Kidney (tissue), 14 donors: ENCODE measurements around the gene PPID. TPM values are rescaled to one million over a fixed set of nuclear protein-coding genes. Genes with fewer than 3 reads are reported as not detected.
"Not testable (repeated sequence)": the region's sequence is repeated elsewhere in the genome, so short reads cannot be mapped to it uniquely, and the experiment has no call there.

Source experiments
- DNase-seq, 5 donors: peaks; one replicate each; pipeline ENCODE4 v3.0.0-alpha.2; 2013 to 2020
- FAIRE-seq: peaks from 2 replicates; lab custom pipeline; 2012; peaks lifted over from hg19 to GRCh38; lab: Jason Lieb, UNC
- H3K27ac ChIP-seq, 2 donors: one replicate each; pipeline ENCODE4 v1.7.0; 2013; ENCODE audit warnings: low read depth in 2 of 2, low read length in 2 of 2, inconsistent platforms in 1 of 2
- H3K27me3 ChIP-seq: one replicate; pipeline ENCODE4 v1.7.1; 2013; ENCODE audit warnings: low read length, inconsistent platforms; ENCODE audit not compliant: control insufficient read depth, insufficient read depth
- H3K36me3 ChIP-seq, 3 donors: one replicate each; pipeline versions ENCODE4 v1.7.0 to v1.7.1; 2013; ENCODE audit warnings: low read length in 3 of 3, control low read depth in 1 of 3, inconsistent platforms in 1 of 3; ENCODE audit not compliant: insufficient read depth in 3 of 3, control insufficient read depth in 2 of 3
- H3K4me1 ChIP-seq, 3 donors: one replicate each; pipeline versions ENCODE4 v1.7.0 to v1.7.1; 2013; ENCODE audit warnings: low read length in 3 of 3, inconsistent platforms in 1 of 3, low read depth in 1 of 3; ENCODE audit not compliant: control insufficient read depth in 2 of 3, insufficient read depth in 2 of 3
- H3K4me3 ChIP-seq, 3 donors: one replicate each; pipeline versions ENCODE4 v1.7.0 to v1.8.1; 2013; ENCODE audit warnings: low read length in 3 of 3, control low read depth in 1 of 3, inconsistent platforms in 1 of 3
- H3K9ac ChIP-seq, 3 donors: one replicate each; pipeline versions ENCODE4 v1.7.0 to v1.7.1; 2013; ENCODE audit warnings: low read length in 3 of 3, control low read depth in 1 of 3, inconsistent platforms in 1 of 3
- H3K9me3 ChIP-seq, 3 donors: one replicate each; pipeline versions ENCODE4 v1.7.0 to v1.7.1; 2013; ENCODE audit warnings: low read length in 3 of 3, control low read depth in 1 of 3, inconsistent platforms in 1 of 3; ENCODE audit not compliant: control insufficient read depth in 2 of 3, insufficient read depth in 1 of 3
- intact Hi-C: fragments of 100-400 bp; cut with DNase I; formaldehyde crosslinking; loops from one replicate; pipeline ENCODE4 v1.11.1; 2022
- polyA plus RNA-seq: library from polyadenylated mRNA; stranded (reverse); fragments of 350-450 nt; fragmentation: Illumina TruSeq; extraction: RNeasy Lipid Tissue Mini Kit (QIAGEN cat#74804); gene quantifications from one replicate; pipeline ENCODE4 v1.2.3, GENCODE V29; 2014; ENCODE audit warnings: low read depth, low replicate concordance; ENCODE audit not compliant: insufficient read depth
- total RNA-seq: library from RNA; stranded (reverse); fragmentation: NEBNext Ultra II Directional; extraction: Animal tissue kit (Norgen Biotek cat#: 25700); gene quantifications from one replicate; pipeline ENCODE4 v1.2.1, GENCODE V29; 2021
- TF ChIP-seq, protein P1 (sequence below): IDR thresholded peaks from 3 replicates; pipeline ENCODE4 v1.5.1; 2012; ENCODE audit warnings: mild to moderate bottlenecking, moderate library complexity, borderline replicate concordance; ENCODE audit not compliant: insufficient read depth; ENCODE audit errors: extremely low read depth
- donor health status: control.
- donor health status: control.
- donor health status: control.
- donor health status: control.
- donor health status: control.
- donor health status: DM: yes; HTN: yes; CAD: no.
- donor health status: Normal renal cell carcinoma (clear cell type).

The PPID gene
- total and polyA plus RNA-seq, 2 donors from 2014 or later, result 15.7 to 41.9 TPM

DNA sequence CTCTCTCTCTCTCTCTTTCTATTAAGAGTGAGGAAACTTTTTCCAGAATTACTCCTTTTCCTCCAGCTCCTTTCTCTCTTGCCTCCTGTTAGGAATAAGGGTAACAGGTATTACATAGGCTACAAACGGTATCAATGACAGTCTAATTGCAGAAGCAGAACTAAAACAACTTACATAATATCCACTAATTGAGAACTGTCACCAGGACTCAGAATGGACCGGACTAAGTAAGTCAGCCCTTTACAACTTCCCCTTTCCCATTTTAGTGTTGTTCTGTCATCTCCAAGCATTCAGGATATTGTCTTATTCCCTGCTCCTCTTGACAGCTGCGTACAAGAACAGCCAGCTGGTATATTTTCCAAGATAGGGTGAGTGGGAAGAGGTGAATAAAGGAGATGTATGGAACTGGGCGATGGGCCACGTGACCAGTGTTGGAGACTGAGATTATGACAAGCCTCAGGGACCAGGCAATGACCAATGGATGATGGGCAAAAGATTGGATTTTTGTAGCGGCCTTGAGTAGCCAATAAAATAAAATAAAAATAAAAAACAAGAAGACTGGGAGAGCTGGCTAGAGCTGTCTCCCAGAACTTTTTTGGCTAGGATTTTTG, 43.3 kb upstream of the PPID start:
- Histone ChIP-seq H3K4me1 (peaks cover 0 to 6% (median 4%) of the 10 kb centered on the region in 3 donors), H3K27me3 (no peaks in the 10 kb centered on the region), H3K9ac (no peak overlapping the region), H3K36me3 (no peaks in the 10 kb centered on the region), H3K27ac (no peak overlapping the region), H3K9me3 (no peaks in the 10 kb centered on the region), H3K4me3 (no peak overlapping the region)
- DNase-seq (no peak), FAIRE-seq (no peak)
- TF ChIP-seq, protein P1, sequence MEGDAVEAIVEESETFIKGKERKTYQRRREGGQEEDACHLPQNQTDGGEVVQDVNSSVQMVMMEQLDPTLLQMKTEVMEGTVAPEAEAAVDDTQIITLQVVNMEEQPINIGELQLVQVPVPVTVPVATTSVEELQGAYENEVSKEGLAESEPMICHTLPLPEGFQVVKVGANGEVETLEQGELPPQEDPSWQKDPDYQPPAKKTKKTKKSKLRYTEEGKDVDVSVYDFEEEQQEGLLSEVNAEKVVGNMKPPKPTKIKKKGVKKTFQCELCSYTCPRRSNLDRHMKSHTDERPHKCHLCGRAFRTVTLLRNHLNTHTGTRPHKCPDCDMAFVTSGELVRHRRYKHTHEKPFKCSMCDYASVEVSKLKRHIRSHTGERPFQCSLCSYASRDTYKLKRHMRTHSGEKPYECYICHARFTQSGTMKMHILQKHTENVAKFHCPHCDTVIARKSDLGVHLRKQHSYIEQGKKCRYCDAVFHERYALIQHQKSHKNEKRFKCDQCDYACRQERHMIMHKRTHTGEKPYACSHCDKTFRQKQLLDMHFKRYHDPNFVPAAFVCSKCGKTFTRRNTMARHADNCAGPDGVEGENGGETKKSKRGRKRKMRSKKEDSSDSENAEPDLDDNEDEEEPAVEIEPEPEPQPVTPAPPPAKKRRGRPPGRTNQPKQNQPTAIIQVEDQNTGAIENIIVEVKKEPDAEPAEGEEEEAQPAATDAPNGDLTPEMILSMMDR, result no peak
- intact Hi-C loops, result no loop called here

DNA sequence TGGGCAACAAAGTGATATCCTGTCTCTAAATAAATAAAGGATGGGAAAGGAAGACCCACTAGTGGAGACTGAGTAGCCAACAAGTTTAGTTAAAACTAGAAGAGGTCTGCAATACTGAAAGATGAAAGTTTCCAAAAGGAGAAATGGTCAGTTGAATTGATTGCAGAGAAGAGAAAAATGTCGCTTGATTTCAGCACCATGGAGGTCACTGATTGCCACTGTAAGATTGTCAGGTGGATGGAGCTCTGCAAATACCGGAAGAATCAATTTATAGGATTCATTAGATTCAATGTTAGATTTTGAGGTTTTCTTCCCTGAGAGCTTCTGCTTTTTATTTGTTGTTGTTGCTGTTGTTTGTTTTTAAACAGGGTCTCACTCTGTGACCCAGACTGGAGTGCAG, 40.3 kb upstream of the PPID start:
- Histone ChIP-seq H3K9me3 (no peaks in the 10 kb centered on the region), H3K4me3 (no peak overlapping the region), H3K36me3 (no peaks in the 10 kb centered on the region), H3K4me1 (peaks cover 0 to 4% (median 3%) of the 10 kb centered on the region in 3 donors), H3K27ac (no peak overlapping the region), H3K27me3 (no peaks in the 10 kb centered on the region), H3K9ac (no peak overlapping the region)
- intact Hi-C loops, result no loop called here
- no peak for DNase-seq
- TF ChIP-seq, protein P1, result no peak
- no peak for FAIRE-seq

GRCh38 chr4:158762553-158762952, 39.4 kb upstream of the PPID start:
- H3K9me3 ChIP-seq, result no peaks in the 10 kb centered on the region
- no peaks in the 10 kb centered on the region for H3K36me3 ChIP-seq
- no peak overlapping the region for H3K4me3 ChIP-seq
- no peak overlapping the region for H3K9ac ChIP-seq
- no peaks in the 10 kb centered on the region for H3K4me1 ChIP-seq
- H3K27ac ChIP-seq, result no peak overlapping the region
- FAIRE-seq, result no peak
- no peak for DNase-seq
- TF ChIP-seq, protein P1, result no peak
- no peaks in the 10 kb centered on the region for H3K27me3 ChIP-seq
- intact Hi-C loops, result no loop called here

DNA sequence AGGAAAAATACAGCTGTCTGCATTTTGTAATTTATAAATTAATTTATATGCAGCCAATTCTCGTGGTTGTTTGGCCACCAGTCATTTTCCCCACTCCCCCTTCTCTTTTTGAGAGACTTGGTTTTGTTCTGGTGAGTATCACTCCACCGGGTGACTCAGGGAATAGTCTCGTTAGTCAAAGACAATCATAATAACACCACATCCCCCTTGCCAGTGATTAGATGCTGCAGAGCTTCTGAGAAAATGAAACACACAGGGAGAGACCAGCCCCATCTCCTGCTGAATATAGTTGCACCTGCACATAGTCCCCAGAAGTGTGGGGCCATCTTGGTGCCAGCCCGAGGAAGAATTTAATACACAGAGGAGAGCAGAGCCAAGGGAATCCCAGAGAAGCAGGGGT, 37.7 kb upstream of the PPID start:
- intact Hi-C loops, result no loop called here
- TF ChIP-seq, protein P1, result no peak
- no peaks in the 10 kb centered on the region for H3K36me3 ChIP-seq
- H3K4me3 ChIP-seq, result no peak overlapping the region
- FAIRE-seq (no peak), DNase-seq (no peak)
- H3K9me3 ChIP-seq, result no peaks in the 10 kb centered on the region
- H3K27me3 ChIP-seq, result no peaks in the 10 kb centered on the region
- no peak overlapping the region for H3K9ac ChIP-seq
- H3K27ac ChIP-seq, result no peak overlapping the region
- H3K4me1 ChIP-seq, result no peaks in the 10 kb centered on the region

GRCh38 chr4:158759539-158759938, 36.3 kb upstream of the PPID start:
- intact Hi-C loops, FAIRE-seq, H3K27ac ChIP-seq, H3K27me3 ChIP-seq, H3K4me3 ChIP-seq, H3K36me3 ChIP-seq, DNase-seq, H3K9ac ChIP-seq, H3K4me1 ChIP-seq, H3K9me3 ChIP-seq: not testable (repeated sequence)
